Measurements from ENCODE around the gene EPB41L3. TPM values are rescaled to one million over a fixed set of nuclear protein-coding genes. Genes with fewer than 3 reads are reported as not detected.
A peak's percentile ranks its signal among the peaks of the same experiment; 100 is the strongest.

EPB41L3 gene
- polyA plus RNA-seq, 3 donors, result 25.2 to 56.6 (median 51.3) TPM

DNA sequence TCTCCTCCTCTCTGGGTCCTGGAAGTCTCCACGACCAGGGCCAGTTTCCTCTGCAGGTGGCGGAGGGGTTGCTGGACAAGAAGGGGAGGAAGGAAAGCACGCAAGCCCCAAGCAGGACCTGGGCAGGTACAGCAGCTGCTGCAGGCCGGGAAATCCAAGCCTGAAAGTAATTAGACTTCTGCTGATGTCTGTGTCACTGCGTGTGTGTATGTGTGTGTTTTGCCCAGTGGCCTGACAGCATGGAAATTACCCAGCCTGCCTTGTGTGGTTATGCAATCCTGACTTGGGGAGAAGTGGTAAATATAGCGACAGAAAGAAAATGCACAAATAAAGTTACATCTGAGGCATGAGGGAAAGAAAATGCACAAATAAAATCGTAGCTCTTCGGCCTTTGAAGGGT is 126.5 kb downstream of the EPB41L3 start:
- intact Hi-C loops (cut with micrococcal nuclease), result no loop called here
- no peaks in the 10 kb centered on the region for H3K9me3 ChIP-seq (replicated peaks in 1 of 2; ENCODE audit: control insufficient read depth in 1 of 2, insufficient read depth in 1 of 2, low read length in 2 of 2)
- H3K4me2 ChIP-seq (replicated peaks; ENCODE audit: extremely low read depth, low read length, poor library complexity, severe bottlenecking), result peak overlapping the region; percentile 53
- H3K4me3 Mint-ChIP-seq, result peak overlapping the region; percentile 48 to 81
- TF ChIP-seq CTCF (IDR thresholded peaks at IDR 0.05), result no peak
- peak overlapping the region in 2 of 3 experiments; percentile 14 to 51 for H3K4me3 ChIP-seq (replicated peaks in 1 of 3; ENCODE audit: low read depth in 2 of 3, low read length in 3 of 3)
- peak; percentile 64 to 85 (median 69) for DNase-seq
- peak overlapping the region; percentile 53 to 71 for H3K27ac ChIP-seq (ENCODE audit: low read depth in 1 of 2, low read length in 2 of 2)
- no peaks in the 10 kb centered on the region for H3K27me3 ChIP-seq (ENCODE audit: control insufficient read depth in 2 of 2, insufficient read depth in 2 of 2, low read length in 2 of 2)
- peaks cover 24 to 28% of the 10 kb centered on the region in 2 donors for H3K4me1 ChIP-seq (ENCODE audit: control insufficient read depth in 1 of 2, insufficient read depth in 2 of 2, low read length in 2 of 2)
- peaks cover 6 to 50% of the 10 kb centered on the region in 2 donors for H3K36me3 ChIP-seq (replicated peaks in 1 of 2; ENCODE audit: control insufficient read depth in 1 of 2, insufficient read depth in 2 of 2, low read length in 2 of 2)
- H3K27ac Mint-ChIP-seq, result peak overlapping the region; percentile 72 to 95 (median 89)
- H3K4me1 Mint-ChIP-seq, result peaks cover 31% of the 10 kb centered on the region
- H3K9me3 Mint-ChIP-seq, result peaks cover 0 to 2% (median 0%) of the 10 kb centered on the region in 7 donors
- H3K9ac ChIP-seq (ENCODE audit: insufficient read depth, low read length, poor library complexity, severe bottlenecking), result peak overlapping the region; percentile 1
- H2AFZ ChIP-seq (ENCODE audit: insufficient read depth, low read depth, low read length, poor library complexity, severe bottlenecking), result peak overlapping the region; percentile 35
- no peaks in the 10 kb centered on the region for H3K79me2 ChIP-seq (ENCODE audit: insufficient read depth, low read length)
- peaks cover 0 to 1% (median 0%) of the 10 kb centered on the region in 3 donors for H3K27me3 Mint-ChIP-seq (ENCODE audit: low read depth in 3 of 3)
- 31% methylated on average over 5 of the region's 8 CpGs for WGBS (ENCODE audit: insufficient coverage)
- H3K36me3 Mint-ChIP-seq, result peaks cover 28 to 44% of the 10 kb centered on the region in 2 donors
- H4K20me1 ChIP-seq (ENCODE audit: insufficient read depth, low read length), result no peaks in the 10 kb centered on the region

- no peak for TF ChIP-seq CTCF (IDR thresholded peaks at IDR 0.05)
- Histone ChIP-seq H3K4me1 (ENCODE audit: control insufficient read depth in 1 of 2, insufficient read depth in 2 of 2, low read length in 2 of 2) (peaks cover 24 to 28% of the 10 kb centered on the region in 2 donors), H3K79me2 (ENCODE audit: insufficient read depth, low read length) (no peaks in the 10 kb centered on the region), H3K27me3 (ENCODE audit: control insufficient read depth in 2 of 2, insufficient read depth in 2 of 2, low read length in 2 of 2) (no peaks in the 10 kb centered on the region), H2AFZ (ENCODE audit: insufficient read depth, low read depth, low read length, poor library complexity, severe bottlenecking) (no peak overlapping the region), H3K9ac (ENCODE audit: insufficient read depth, low read length, poor library complexity, severe bottlenecking) (no peak overlapping the region), H3K9me3 (replicated peaks in 1 of 2; ENCODE audit: control insufficient read depth in 1 of 2, insufficient read depth in 1 of 2, low read length in 2 of 2) (no peaks in the 10 kb centered on the region), H4K20me1 (ENCODE audit: insufficient read depth, low read length) (no peaks in the 10 kb centered on the region), H3K36me3 (replicated peaks in 1 of 2; ENCODE audit: control insufficient read depth in 1 of 2, insufficient read depth in 2 of 2, low read length in 2 of 2) (peaks cover 2 to 40% of the 10 kb centered on the region in 2 donors), H3K4me3 (replicated peaks in 1 of 3; ENCODE audit: low read depth in 2 of 3, low read length in 3 of 3) (no peak overlapping the region), H3K4me2 (replicated peaks; ENCODE audit: extremely low read depth, low read length, poor library complexity, severe bottlenecking) (no peak overlapping the region), H3K27ac (ENCODE audit: low read depth in 1 of 2, low read length in 2 of 2) (no peak overlapping the region)
- intact Hi-C loops (cut with micrococcal nuclease), result no loop called here
- Mint-ChIP-seq H3K27ac (peak overlapping the region in 1 of 7 donors; percentile 32), H3K4me1 (peaks cover 30% of the 10 kb centered on the region), H3K27me3 (ENCODE audit: low read depth in 3 of 3) (peaks cover 0 to 1% (median 0%) of the 10 kb centered on the region in 3 donors), H3K4me3 (no peak overlapping the region), H3K36me3 (peaks cover 24 to 40% of the 10 kb centered on the region in 2 donors), H3K9me3 (peaks cover 0 to 2% (median 0%) of the 10 kb centered on the region in 7 donors)
- DNase-seq, result no peak
- 78% methylated on average over 1 of the region's 3 CpGs for WGBS (ENCODE audit: insufficient coverage)
Measured at GRCh38 chr18:5416112-5416511, 127.7 kb downstream of the EPB41L3 start.
